ENCODE data around the gene CAMSAP1.

- TF ChIP-seq, protein P1, sequence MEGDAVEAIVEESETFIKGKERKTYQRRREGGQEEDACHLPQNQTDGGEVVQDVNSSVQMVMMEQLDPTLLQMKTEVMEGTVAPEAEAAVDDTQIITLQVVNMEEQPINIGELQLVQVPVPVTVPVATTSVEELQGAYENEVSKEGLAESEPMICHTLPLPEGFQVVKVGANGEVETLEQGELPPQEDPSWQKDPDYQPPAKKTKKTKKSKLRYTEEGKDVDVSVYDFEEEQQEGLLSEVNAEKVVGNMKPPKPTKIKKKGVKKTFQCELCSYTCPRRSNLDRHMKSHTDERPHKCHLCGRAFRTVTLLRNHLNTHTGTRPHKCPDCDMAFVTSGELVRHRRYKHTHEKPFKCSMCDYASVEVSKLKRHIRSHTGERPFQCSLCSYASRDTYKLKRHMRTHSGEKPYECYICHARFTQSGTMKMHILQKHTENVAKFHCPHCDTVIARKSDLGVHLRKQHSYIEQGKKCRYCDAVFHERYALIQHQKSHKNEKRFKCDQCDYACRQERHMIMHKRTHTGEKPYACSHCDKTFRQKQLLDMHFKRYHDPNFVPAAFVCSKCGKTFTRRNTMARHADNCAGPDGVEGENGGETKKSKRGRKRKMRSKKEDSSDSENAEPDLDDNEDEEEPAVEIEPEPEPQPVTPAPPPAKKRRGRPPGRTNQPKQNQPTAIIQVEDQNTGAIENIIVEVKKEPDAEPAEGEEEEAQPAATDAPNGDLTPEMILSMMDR (IDR thresholded peaks at IDR 0.05; ENCODE audit: borderline replicate concordance, extremely low read depth, low read length, poor library complexity, severe bottlenecking), result no peak
- TF ChIP-seq EZH2 (IDR thresholded peaks at IDR 0.05; ENCODE audit: borderline replicate concordance, low read depth, low read length, severe bottlenecking), result no peak
Measured at GRCh38 chr9:135766707-135767106, 140.6 kb downstream of the CAMSAP1 start.
